MM.1S (cell line): Measurements from ENCODE around the gene INO80B.

Experiments used
- EZH2 ChIP-seq: fragments of 300-600 bp; sonication (generic); optimal IDR thresholded peaks from 2 replicates; pipeline ENCODE3; 2017; ENCODE audit warnings: low read depth, mild to moderate bottlenecking, antibody characterized with exemption, low read length, mixed read lengths
- TF ChIP-seq, protein P1 (sequence below): fragments of 300-600 bp; sonication (generic); IDR thresholded peaks from 2 replicates; pipeline ENCODE4 v1.5.1; 2016; ENCODE audit warnings: antibody characterized with exemption, low read length, mixed read lengths

DNA sequence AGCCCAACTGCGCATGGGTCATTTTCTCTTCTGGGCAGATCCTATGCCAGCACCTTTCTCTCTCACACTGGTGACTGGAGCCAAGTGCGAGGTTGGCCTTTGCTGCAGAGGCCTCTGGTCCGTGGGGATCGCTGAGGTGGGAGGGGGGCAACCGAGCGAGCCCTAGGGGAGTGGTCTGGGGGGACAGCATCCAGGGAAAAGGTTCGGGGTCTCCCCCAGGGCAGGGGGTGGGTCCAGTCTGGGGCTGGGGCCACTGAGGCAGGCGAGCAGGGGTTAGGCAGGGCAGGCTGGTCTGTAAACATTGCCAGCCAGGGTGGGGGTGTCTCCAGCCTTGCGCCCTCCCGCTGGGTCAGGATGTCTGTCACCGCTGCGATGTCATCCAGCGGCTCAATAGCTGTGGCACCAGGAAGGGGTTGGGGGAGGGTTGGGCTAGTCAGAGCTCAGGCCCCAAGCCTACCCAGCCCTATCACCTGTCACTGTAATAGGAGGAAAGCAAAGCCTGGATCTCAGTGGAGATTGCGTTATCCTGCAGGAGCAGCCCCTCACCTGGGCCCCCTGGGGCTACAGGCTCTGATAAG, 28.6 kb upstream of the INO80B start:
- TF ChIP-seq, protein P1, sequence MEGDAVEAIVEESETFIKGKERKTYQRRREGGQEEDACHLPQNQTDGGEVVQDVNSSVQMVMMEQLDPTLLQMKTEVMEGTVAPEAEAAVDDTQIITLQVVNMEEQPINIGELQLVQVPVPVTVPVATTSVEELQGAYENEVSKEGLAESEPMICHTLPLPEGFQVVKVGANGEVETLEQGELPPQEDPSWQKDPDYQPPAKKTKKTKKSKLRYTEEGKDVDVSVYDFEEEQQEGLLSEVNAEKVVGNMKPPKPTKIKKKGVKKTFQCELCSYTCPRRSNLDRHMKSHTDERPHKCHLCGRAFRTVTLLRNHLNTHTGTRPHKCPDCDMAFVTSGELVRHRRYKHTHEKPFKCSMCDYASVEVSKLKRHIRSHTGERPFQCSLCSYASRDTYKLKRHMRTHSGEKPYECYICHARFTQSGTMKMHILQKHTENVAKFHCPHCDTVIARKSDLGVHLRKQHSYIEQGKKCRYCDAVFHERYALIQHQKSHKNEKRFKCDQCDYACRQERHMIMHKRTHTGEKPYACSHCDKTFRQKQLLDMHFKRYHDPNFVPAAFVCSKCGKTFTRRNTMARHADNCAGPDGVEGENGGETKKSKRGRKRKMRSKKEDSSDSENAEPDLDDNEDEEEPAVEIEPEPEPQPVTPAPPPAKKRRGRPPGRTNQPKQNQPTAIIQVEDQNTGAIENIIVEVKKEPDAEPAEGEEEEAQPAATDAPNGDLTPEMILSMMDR: no peak
- TF ChIP-seq EZH2: no peak
